KMS-11 (cell line): ENCODE measurements around the gene MGAT4B.

ENCODE experiments used
- H2AFZ ChIP-seq: fragments of 200-600 bp; sonication (generic); 2 replicates; pipeline ENCODE4 v1.6.1; 2016; ENCODE audit warnings: antibody characterized with exemption, mixed run types, low read depth
- H3K27ac ChIP-seq: fragments of 200-600 bp; sonication (generic); 2 replicates; pipeline ENCODE4 v1.6.1; 2016; ENCODE audit warnings: mild to moderate bottlenecking, mixed run types
- H3K27me3 ChIP-seq: fragments of 200-600 bp; sonication (generic); 2 replicates; pipeline ENCODE4 v1.6.1; 2017; ENCODE audit warnings: mild to moderate bottlenecking, low read depth, mixed run types, moderate library complexity; ENCODE audit not compliant: insufficient read depth
- H3K36me3 ChIP-seq: fragments of 200-600 bp; sonication (generic); 2 replicates; pipeline ENCODE4 v1.6.1; 2017; ENCODE audit warnings: mild to moderate bottlenecking, mixed run types; ENCODE audit not compliant: insufficient read depth
- H3K4me1 ChIP-seq: fragments of 200-600 bp; sonication (generic); 2 replicates; pipeline ENCODE4 v1.6.1; 2016; ENCODE audit warnings: mild to moderate bottlenecking, low read depth, mixed run types; ENCODE audit not compliant: poor library complexity, severe bottlenecking
- H3K4me2 ChIP-seq: fragments of 200-600 bp; sonication (generic); 2 replicates; pipeline ENCODE4 v1.7.0; 2016; ENCODE audit warnings: mild to moderate bottlenecking, mixed run types
- H3K4me3 ChIP-seq: fragments of 200-600 bp; sonication (generic); IDR thresholded peaks from 2 replicates; pipeline ENCODE4 v1.6.1; 2017; ENCODE audit warnings: low read depth, low read length, mixed read lengths; ENCODE audit not compliant: insufficient read depth
- H3K79me2 ChIP-seq: fragments of 200-600 bp; sonication (generic); 2 replicates; pipeline ENCODE4 v1.6.1; 2016; ENCODE audit warnings: low read depth, mixed run types; ENCODE audit not compliant: insufficient read depth
- H3K9ac ChIP-seq: fragments of 200-600 bp; sonication (generic); 2 replicates; pipeline ENCODE4 v1.6.1; 2016; ENCODE audit warnings: mild to moderate bottlenecking, mixed run types
- H4K20me1 ChIP-seq: fragments of 200-600 bp; sonication (generic); 2 replicates; pipeline ENCODE4 v1.6.1; 2016; ENCODE audit warnings: mild to moderate bottlenecking, mixed run types; ENCODE audit not compliant: insufficient read depth
- TF ChIP-seq, protein P1 (sequence below): fragments of 200-600 bp; sonication (generic); conservative IDR thresholded peaks from 2 replicates; pipeline ENCODE4 v1.6.1; 2017; ENCODE audit warnings: low read depth, mild to moderate bottlenecking, antibody characterized with exemption, low read length, moderate library complexity, mixed read lengths

The MGAT4B gene

DNA sequence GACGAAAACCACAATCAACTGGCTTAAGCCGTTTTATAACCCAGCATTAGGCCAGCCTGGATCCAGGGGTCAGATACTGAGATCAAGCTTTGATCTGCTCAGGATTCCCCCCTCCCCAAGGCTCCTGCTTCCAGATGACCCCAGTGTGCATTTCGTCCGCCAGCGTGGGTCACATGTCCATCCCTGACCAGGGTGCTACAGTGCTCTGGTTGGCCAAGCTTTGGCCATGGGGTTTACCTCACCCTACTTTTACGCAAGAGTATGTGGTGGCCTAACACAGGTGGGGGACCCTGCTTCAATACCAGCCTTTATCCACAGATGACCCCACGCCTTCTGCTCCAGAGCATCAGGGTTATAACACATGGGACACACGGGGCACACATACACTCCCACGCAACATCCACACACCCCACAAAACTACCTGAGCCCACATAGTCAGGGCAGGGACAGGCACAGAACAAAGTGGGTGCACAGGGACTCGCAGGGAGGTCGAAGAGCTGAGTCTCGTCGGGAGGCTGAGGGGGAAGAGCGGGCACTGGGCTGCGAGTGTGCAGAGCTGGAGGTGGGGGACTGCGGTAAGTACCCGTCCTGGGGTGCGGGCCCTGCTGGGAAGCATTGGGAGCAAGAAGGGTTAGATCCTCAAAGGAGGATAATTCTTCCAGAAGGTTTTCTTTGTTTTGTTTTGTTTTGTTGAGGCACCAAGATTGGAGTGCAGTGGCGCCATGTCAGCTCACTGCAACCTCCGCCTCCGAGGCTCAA is 9.0 kb upstream of the MGAT4B start:
- no peaks in the 10 kb centered on the region for H3K79me2 ChIP-seq
- H3K4me2 ChIP-seq, result no peak overlapping the region
- no peaks in the 10 kb centered on the region for H4K20me1 ChIP-seq
- H3K27ac ChIP-seq, result no peak overlapping the region
- no peak overlapping the region for H3K9ac ChIP-seq
- H3K36me3 ChIP-seq, result no peaks in the 10 kb centered on the region
- H3K4me3 ChIP-seq, result no peak overlapping the region
- no peaks in the 10 kb centered on the region for H3K27me3 ChIP-seq
- peaks cover 28% of the 10 kb centered on the region for H3K4me1 ChIP-seq
- TF ChIP-seq, protein P1, sequence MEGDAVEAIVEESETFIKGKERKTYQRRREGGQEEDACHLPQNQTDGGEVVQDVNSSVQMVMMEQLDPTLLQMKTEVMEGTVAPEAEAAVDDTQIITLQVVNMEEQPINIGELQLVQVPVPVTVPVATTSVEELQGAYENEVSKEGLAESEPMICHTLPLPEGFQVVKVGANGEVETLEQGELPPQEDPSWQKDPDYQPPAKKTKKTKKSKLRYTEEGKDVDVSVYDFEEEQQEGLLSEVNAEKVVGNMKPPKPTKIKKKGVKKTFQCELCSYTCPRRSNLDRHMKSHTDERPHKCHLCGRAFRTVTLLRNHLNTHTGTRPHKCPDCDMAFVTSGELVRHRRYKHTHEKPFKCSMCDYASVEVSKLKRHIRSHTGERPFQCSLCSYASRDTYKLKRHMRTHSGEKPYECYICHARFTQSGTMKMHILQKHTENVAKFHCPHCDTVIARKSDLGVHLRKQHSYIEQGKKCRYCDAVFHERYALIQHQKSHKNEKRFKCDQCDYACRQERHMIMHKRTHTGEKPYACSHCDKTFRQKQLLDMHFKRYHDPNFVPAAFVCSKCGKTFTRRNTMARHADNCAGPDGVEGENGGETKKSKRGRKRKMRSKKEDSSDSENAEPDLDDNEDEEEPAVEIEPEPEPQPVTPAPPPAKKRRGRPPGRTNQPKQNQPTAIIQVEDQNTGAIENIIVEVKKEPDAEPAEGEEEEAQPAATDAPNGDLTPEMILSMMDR, result no peak
- H2AFZ ChIP-seq, result no peak overlapping the region

DNA sequence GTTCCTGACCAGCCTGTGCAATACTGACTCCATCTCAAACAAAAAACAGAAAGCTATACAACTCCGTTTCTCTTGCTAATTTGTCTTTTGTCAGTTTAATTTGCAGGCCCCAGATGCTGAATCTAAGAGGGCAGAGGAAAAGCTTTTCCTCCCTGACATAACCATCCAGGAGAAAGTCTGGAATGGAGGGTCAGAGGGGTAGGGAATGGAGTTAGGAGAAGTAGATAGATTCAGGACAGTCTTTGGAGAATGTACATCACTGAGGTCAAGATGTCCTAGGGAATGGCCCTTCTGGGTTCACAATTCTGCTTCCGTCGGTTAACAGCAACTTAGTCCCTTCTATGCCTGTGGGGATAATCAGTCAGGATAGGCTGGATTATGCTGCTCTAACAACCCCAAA is 7.4 kb upstream of the MGAT4B start:
- H3K27ac ChIP-seq, result no peak overlapping the region

DNA sequence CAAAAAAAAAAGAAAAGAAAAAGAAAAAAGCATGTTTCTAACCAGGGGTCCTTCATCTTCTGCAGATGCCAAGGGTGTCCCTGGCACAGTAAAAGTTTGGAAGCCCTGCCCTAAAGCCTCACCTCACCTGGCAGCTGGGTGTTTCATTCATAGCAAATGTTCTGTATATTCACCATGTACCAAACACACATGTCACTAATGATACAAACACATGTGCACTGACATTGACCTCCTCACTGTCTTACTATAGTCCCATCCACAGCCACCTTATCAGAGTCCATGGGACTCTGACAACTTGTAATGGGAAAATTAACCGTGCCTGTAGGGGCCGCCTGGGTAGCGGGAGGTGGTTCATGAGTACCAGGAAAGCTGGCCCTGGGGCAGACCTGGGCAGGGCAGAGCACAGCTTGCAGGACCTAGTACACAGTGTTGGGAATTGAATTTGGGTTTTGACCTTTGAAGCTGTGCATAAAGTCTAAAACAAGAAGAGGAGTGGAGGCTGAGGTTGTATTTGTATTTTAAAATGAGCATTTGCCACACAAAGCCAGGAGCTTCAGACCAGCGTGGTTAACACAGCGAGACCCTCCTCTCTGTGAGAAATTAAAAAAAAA is 6.4 kb upstream of the MGAT4B start:
- Histone ChIP-seq H4K20me1 (no peaks in the 10 kb centered on the region), H3K9ac (no peak overlapping the region), H3K4me3 (no peak overlapping the region), H2AFZ (no peak overlapping the region), H3K4me1 (peaks cover 11% of the 10 kb centered on the region), H3K79me2 (no peaks in the 10 kb centered on the region), H3K27me3 (no peaks in the 10 kb centered on the region), H3K27ac (no peak overlapping the region), H3K36me3 (no peaks in the 10 kb centered on the region), H3K4me2 (no peak overlapping the region)
- TF ChIP-seq, protein P1, result no peak

More for the DNA sequence above, 7.4 kb upstream of the MGAT4B start:
- Histone ChIP-seq H2AFZ (no peak overlapping the region), H3K36me3 (no peaks in the 10 kb centered on the region), H3K9ac (no peak overlapping the region), H4K20me1 (no peaks in the 10 kb centered on the region), H3K4me2 (no peak overlapping the region), H3K27me3 (no peaks in the 10 kb centered on the region), H3K4me3 (no peak overlapping the region), H3K4me1 (peaks cover 14% of the 10 kb centered on the region), H3K79me2 (no peaks in the 10 kb centered on the region)
- TF ChIP-seq, protein P1, result no peak

DNA sequence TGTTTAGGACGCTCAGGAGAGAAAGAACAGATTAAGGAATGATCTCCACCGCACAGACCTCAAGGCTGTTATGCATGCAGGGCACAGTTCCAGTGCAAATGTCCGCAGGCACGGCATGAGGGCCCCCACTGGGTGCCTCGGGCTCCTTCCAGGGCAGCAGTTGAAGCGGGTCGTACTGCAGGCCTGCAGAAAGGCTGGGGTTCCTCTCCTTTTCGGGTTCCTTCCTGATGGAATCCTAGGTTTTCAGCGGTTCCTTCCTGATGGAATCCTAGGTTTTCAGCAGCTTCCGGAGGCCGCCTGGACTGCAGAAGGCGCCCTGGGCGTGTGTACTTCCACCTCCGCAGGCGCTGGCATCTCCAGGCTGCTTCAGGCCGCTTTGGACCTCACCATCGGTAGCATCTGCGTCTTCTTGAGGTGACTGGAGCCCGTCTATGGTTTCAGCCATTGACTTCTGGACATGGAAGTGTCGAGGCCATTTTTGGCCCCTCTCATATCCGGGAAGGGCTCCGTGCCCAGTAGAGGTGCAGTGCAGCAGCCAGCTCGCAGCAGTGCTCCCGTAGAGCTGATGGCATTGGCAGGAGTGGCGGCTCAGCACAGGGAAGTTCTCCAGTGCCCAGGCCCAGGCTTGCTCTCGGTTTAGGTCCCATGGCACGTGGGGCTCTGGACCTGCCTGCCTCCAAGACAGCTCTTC is 5.6 kb upstream of the MGAT4B start:
- Histone ChIP-seq H3K4me1 (peaks cover 4% of the 10 kb centered on the region), H3K36me3 (no peaks in the 10 kb centered on the region), H3K27me3 (no peaks in the 10 kb centered on the region), H3K4me3 (no peak overlapping the region), H3K27ac (no peak overlapping the region), H3K9ac (no peak overlapping the region), H4K20me1 (no peaks in the 10 kb centered on the region), H3K79me2 (no peaks in the 10 kb centered on the region), H2AFZ (no peak overlapping the region), H3K4me2 (no peak overlapping the region)
- TF ChIP-seq, protein P1, result no peak
